ENCODE measurements around the gene NTM. TPM values are rescaled to one million over a fixed set of nuclear protein-coding genes. Genes with fewer than 3 reads are reported as not detected.

The NTM gene
- total RNA-seq, 1 experiment from 2014 or later = 16.4 TPM

GRCh38 chr11:131595797-131596196, 225.4 kb downstream of the NTM start:
- Mint-ChIP-seq H3K27me3 (ENCODE audit: low read depth) (no peaks in the 10 kb centered on the region), H3K4me1 (peaks cover 56% of the 10 kb centered on the region), H3K27ac (no peak overlapping the region), H3K36me3 (no peaks in the 10 kb centered on the region), H3K4me3 (no peak overlapping the region), H3K9me3 (no peaks in the 10 kb centered on the region)
- no peak for DNase-seq (ENCODE audit: low spot score)
- no peak for TF ChIP-seq ZNF263 (CRISPR knock-in tag; IDR thresholded peaks at IDR 0.05; ENCODE audit: low read depth)
- TF ChIP-seq CTCF (IDR thresholded peaks at IDR 0.05) = no peak
- TF ChIP-seq ATF3 (CRISPR knock-in tag; conservative IDR thresholded peaks at IDR 0.05) = no peak
- no peak for TF ChIP-seq CBFB (CRISPR knock-in tag; IDR thresholded peaks at IDR 0.05; ENCODE audit: low read depth)
- TF ChIP-seq ATF6 (CRISPR knock-in tag; IDR thresholded peaks at IDR 0.05) = no peak
- TF ChIP-seq NFYB (CRISPR knock-in tag; conservative IDR thresholded peaks at IDR 0.05; ENCODE audit: low read depth) = no peak
- TF ChIP-seq OVOL2 (CRISPR knock-in tag; IDR thresholded peaks at IDR 0.05; ENCODE audit: borderline replicate concordance) = no peak
- TF ChIP-seq MYBL2 (CRISPR knock-in tag; IDR thresholded peaks at IDR 0.05) = no peak
- TF ChIP-seq CDX4 (CRISPR knock-in tag; IDR thresholded peaks at IDR 0.05; ENCODE audit: borderline replicate concordance) = no peak
- TF ChIP-seq NR2C2 (CRISPR knock-in tag; IDR thresholded peaks at IDR 0.05) = no peak
- TF ChIP-seq IRF1 (CRISPR knock-in tag; IDR thresholded peaks at IDR 0.05) = no peak
- TF ChIP-seq MXD4 (CRISPR knock-in tag; IDR thresholded peaks at IDR 0.05; ENCODE audit: borderline replicate concordance) = no peak
- TF ChIP-seq ZNF416 (CRISPR knock-in tag; IDR thresholded peaks at IDR 0.05) = no peak
- TF ChIP-seq ATF1 (CRISPR knock-in tag; IDR thresholded peaks at IDR 0.05) = no peak
- ChIA-PET POLR2A (no interaction called here), CTCF (interaction anchor here (1.1 to 2.4 kb wide), 7 partner anchors 16 to 188 kb away, joined by 3 to 10 read pairs (median 5); no protein-coding TSS in a partner anchor)
- ATAC-seq = no peak

- Mint-ChIP-seq H3K4me1 (peaks cover 40% of the 10 kb centered on the region), H3K9me3 (no peaks in the 10 kb centered on the region), H3K27ac (no peak overlapping the region; the same call in 1 of the 2 replicates), H3K4me3 (no peak overlapping the region), H3K36me3 (no peaks in the 10 kb centered on the region), H3K27me3 (ENCODE audit: low read depth) (no peaks in the 10 kb centered on the region)
- ATAC-seq = peak; percentile 55
- CTCF ChIA-PET = interaction anchor here (0.9 to 1.5 kb wide), 3 partner anchors 18 to 76 kb away, joined by 3 to 7 read pairs (median 3); no protein-coding TSS in a partner anchor
- POLR2A ChIA-PET = no interaction called here
- DNase-seq (ENCODE audit: low spot score) = no peak
- no peak for TF ChIP-seq RELA (CRISPR knock-in tag; IDR thresholded peaks at IDR 0.05; ENCODE audit: borderline replicate concordance)
- TF ChIP-seq ZBTB21 (CRISPR knock-in tag; IDR thresholded peaks at IDR 0.05; ENCODE audit: borderline replicate concordance) = no peak
- TF ChIP-seq ATF1 (CRISPR knock-in tag; IDR thresholded peaks at IDR 0.05) = no peak
- no peak for TF ChIP-seq ZBTB43 (CRISPR knock-in tag; IDR thresholded peaks at IDR 0.05)
- TF ChIP-seq EMX1 (CRISPR knock-in tag; IDR thresholded peaks at IDR 0.05) = no peak
- no peak for TF ChIP-seq FOXP1 (CRISPR knock-in tag; IDR thresholded peaks at IDR 0.05; ENCODE audit: borderline replicate concordance)
- no peak for TF ChIP-seq FOXP4 (CRISPR knock-in tag; IDR thresholded peaks at IDR 0.05)
- TF ChIP-seq JAZF1 (CRISPR knock-in tag; IDR thresholded peaks at IDR 0.05) = no peak
- no peak for TF ChIP-seq MYBL2 (CRISPR knock-in tag; IDR thresholded peaks at IDR 0.05)
- TF ChIP-seq ATF6 (CRISPR knock-in tag; IDR thresholded peaks at IDR 0.05) = no peak
- no peak for TF ChIP-seq NFYB (CRISPR knock-in tag; conservative IDR thresholded peaks at IDR 0.05; ENCODE audit: low read depth)
These were observed 227.5 kb downstream of the NTM start for GRCh38 chr11:131597890-131598289.
